Ectodermal cell (in vitro differentiated cells): ENCODE results near the gene DLAT. TPM values are rescaled to one million over a fixed set of nuclear protein-coding genes. Genes with fewer than 3 reads are reported as not detected.
A peak's percentile ranks its signal among the peaks of the same experiment; 100 is the strongest.

Source experiments
- H3K27ac ChIP-seq: 2 replicates; pipeline ENCODE4 v1.7.0; 2013; ENCODE audit warnings: mild to moderate bottlenecking, low read depth, low read length; ENCODE audit not compliant: insufficient read depth, poor library complexity, severe bottlenecking
- H3K27me3 ChIP-seq: 2 replicates; pipeline ENCODE4 v1.7.0; 2013; ENCODE audit warnings: mild to moderate bottlenecking, low read length; ENCODE audit not compliant: insufficient read depth, control insufficient read depth, poor library complexity, severe bottlenecking
- H3K36me3 ChIP-seq: one replicate; pipeline ENCODE4 v1.7.0; 2013; ENCODE audit warnings: low read length; ENCODE audit not compliant: control insufficient read depth, insufficient read depth
- H3K4me1 ChIP-seq: one replicate; pipeline ENCODE4 v1.7.0; 2013; ENCODE audit warnings: low read length; ENCODE audit not compliant: control insufficient read depth, insufficient read depth
- H3K4me3 ChIP-seq: 2 replicates; pipeline ENCODE4 v1.7.0; 2013; ENCODE audit warnings: low read depth, low read length, control low read depth; ENCODE audit not compliant: insufficient read depth
- H3K9me3 ChIP-seq: 2 replicates; pipeline ENCODE4 v1.7.0; 2013; ENCODE audit warnings: mild to moderate bottlenecking, low read length, moderate library complexity; ENCODE audit not compliant: control insufficient read depth
- WGBS, 2 experiments: methylation state at CpG; one replicate each; pipeline ENCODE4 v1.1.7; 2013; ENCODE audit warnings: missing lambda C conversion rate in 2 of 2; 5-methylcytosine and 5-hydroxymethylcytosine counted together
- polyA plus RNA-seq, 4 experiments: library from polyadenylated mRNA; stranded (reverse); fragments of 50-300 nt; gene quantifications; one replicate each; pipeline ENCODE4 v1.2.3, GENCODE V29; 2013

Gene DLAT
- 56.8 TPM for polyA plus RNA-seq (2013, experiment 1 of 4)
- polyA plus RNA-seq (2013, experiment 2 of 4) = 59.9 TPM
- 40.6 TPM for polyA plus RNA-seq (2013, experiment 3 of 4)
- 42.1 TPM for polyA plus RNA-seq (2013, experiment 4 of 4)

DNA sequence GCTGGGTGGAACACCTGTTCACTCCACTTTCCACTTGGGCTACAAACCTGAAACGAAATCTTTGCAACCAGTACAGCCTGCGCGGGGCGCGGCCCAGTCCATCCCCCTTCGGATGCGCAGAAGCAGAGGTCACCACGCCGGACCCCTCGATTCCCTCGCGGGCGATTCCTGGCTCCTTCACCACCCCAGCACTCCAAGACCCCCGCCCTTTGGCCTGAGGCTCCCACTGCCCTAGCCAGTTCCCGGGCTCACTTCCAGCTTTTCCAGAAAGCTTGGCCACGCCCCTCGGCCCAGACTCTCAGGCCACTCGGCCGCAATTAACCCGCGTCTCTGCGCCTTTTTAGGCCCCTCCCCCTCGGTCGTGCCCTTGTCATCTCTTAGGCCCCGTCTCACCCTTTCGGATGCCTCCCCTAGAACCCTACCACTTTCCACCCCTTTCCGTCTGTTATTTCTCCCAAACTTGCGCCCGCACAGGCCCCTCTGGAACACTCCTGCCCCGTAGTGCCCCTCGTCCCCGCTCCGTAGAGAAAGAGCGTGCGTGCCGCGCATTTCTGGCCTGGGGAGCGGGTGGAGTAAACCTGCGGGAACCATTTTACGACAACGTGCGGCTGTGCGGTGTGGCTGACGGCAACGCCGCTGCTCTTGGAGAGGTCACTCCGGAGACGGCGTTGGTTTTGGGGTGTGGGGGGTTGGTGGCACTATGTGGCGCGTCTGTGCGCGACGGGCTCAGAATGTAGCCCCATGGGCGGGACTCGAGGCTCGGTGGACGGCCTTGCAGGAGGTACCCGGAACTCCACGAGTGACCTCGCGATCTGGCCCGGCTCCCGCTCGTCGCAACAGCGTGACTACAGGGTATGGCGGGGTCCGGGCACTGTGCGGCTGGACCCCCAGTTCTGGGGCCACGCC, at the start of gene DLAT:
Gene DLAT, plus strand, starts transcription at position 636 of the 906 bp plus-strand sequence. Its CDS starts 65 bp downstream, at position 701.
- Histone ChIP-seq H3K27ac (peak within 1 kb of the TSS; percentile 93), H3K4me1 (peaks cover 5% of the 10 kb centered on the region), H3K27me3 (no peaks in the 10 kb centered on the region), H3K4me3 (peak within 1 kb of the TSS; percentile 98), H3K9me3 (no peaks in the 10 kb centered on the region), H3K36me3 (peaks cover 17% of the 10 kb centered on the region)
- WGBS, 2 experiments = 0% methylated on average over 71 of the region's 71 CpGs

DNA sequence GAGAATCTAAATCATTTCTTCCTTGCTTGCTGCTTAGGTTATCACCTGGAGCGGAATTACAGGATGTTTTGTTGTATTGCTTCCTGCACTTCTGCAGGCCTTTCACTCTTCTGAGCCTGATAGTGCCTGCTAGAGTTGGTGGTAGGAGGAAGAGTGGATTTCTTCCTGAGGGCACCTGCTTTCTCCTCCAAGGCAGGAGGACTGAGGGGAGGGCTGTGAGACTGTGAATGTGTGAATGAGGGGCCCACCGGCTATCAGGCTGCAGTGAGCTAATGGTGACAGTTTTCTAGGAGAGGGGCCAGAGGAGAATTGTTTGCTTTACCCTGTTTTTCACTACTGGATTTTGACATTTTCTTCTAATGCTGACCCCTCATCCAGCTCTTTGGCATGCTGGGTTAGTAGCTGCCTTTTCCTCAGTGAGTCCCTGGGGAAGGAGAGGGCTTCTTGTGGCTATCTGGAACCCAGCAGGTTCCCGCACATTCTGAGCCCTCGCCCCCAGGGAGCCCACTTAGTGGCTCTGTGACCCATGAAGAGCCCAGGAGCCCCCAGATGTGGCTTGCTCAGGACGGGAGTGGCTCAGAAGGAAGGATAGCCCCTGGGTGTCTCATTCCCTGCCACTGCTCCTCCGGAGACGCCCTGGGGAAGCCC, 49.0 kb upstream of the DLAT start:
- no peaks in the 10 kb centered on the region for H3K9me3 ChIP-seq
- H3K27ac ChIP-seq = no peak overlapping the region
- H3K4me1 ChIP-seq = peaks cover 32% of the 10 kb centered on the region
- peaks cover 7% of the 10 kb centered on the region for H3K27me3 ChIP-seq
- peaks cover 4% of the 10 kb centered on the region for H3K36me3 ChIP-seq
- WGBS, 2 experiments = 30 to 35% methylated on average over 7 of the region's 7 CpGs
- H3K4me3 ChIP-seq = peak overlapping the region; percentile 60

DNA sequence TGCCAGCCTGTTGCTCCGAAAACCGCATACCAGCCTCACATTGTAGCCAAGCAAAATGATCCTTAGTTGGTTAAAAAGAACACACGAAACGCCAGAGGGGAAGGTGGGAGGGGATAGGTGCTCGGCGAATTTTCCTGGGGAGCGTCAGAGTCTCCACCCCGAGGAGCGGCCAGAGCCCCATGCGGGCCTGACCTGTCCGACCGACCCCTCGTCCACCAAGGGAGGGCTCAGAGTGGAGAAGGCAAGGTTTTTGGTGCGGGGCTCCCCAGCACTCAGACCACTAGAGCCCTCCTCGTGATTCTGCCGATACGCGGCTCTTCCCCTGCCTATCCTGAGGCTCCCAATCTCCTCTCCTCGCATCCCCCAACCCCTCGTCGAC, 48.5 kb upstream of the DLAT start:
- H3K4me1 ChIP-seq = peaks cover 35% of the 10 kb centered on the region
- no peak overlapping the region for H3K27ac ChIP-seq
- H3K4me3 ChIP-seq = peak overlapping the region; percentile 60
- peaks cover 7% of the 10 kb centered on the region for H3K27me3 ChIP-seq
- 2% methylated on average over 20 to 21 of the region's 21 CpGs for whole genome bisulfite sequencing, 2 experiments
- peaks cover 4% of the 10 kb centered on the region for H3K36me3 ChIP-seq
- no peaks in the 10 kb centered on the region for H3K9me3 ChIP-seq

DNA sequence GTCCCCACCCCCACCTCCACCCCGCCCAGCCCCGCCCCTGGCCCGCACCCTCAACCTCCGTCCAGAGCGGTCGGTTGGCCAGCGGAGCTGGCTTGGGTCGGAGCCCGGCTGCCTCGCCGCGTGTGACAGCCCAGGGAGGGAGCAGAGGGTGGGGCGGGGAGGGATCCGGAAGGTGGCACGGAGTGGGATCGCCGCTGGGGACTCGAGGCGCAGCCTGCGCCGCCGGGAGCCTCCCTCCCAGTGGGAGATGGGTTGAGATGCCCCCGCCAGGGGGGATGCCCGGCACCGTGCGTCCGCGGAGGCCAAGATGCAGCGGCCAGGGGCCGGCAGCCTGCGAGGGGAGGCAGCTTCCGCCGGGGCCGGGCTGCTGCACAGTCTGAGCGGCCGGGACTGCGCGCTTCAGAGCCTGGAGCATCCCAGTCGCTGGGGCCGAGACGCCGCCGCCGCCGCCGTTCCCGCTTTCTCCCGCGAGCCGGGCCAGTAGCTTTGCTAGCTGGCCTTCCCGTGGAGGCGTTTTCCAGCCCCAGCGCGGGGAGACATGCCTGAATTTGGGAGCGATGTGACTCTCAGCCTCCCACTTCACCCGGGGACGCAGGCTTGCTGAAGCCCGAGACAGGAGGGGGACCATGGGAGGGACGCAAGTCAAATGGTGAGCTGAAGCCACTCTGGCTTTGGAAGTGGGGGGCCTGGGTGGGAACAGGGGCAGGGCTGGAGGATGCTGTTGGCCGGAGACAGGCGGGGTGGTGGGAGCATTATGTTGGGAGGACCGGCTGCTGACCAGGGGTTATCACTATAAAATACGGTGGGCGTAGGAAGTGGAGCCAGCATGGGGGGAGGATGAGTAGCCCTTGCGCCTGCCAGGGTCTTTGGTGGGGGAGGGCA, 47.8 kb upstream of the DLAT start:
- Histone ChIP-seq H3K4me1 (peaks cover 39% of the 10 kb centered on the region), H3K27me3 (peaks cover 7% of the 10 kb centered on the region), H3K9me3 (no peaks in the 10 kb centered on the region), H3K27ac (no peak overlapping the region), H3K4me3 (peak overlapping the region; percentile 60), H3K36me3 (peaks cover 3% of the 10 kb centered on the region)
- WGBS, 2 experiments = 1% methylated on average over 63 to 64 of the region's 65 CpGs

DNA sequence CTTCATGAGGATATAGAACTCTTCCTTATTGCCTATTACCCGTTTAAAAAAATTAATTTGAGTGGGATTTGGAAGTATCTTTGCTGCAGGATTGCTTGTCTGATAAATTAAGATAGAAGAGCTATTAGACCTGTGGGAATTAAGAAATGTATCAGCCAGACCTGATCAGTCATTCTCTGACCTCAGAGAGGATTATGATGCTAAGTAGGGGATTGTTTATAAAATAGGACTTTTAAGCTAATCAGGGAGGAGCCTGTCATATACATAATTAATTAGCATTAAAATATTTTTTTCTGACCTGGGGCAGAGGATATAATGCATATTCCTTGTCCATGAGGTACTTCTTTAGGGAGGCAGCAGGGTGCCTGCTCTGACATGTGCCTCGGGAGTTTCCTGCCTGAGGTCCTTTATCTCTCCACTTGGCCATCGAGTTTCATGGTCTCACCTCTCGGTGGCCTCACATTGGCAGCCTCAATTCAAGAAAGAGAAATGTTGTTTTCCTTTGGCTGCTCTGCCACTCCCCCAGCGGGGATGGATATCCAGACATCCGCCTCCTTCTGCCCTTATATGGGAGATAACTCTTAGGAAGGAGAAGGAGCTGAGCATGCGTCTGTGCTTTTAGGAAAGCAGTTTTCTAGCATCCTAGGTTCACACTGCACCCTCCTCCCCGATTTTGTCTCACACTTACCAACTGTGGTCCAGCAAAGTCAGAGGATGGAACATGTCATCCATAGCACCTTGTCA, 47.0 kb upstream of the DLAT start:
- Histone ChIP-seq H3K4me3 (peak overlapping the region; percentile 60), H3K4me1 (peaks cover 47% of the 10 kb centered on the region), H3K27me3 (peaks cover 7% of the 10 kb centered on the region), H3K9me3 (no peaks in the 10 kb centered on the region), H3K36me3 (no peaks in the 10 kb centered on the region), H3K27ac (peak overlapping the region; percentile 0)
- 3 to 4% methylated on average over 8 of the region's 8 CpGs for WGBS, 2 experiments

DNA sequence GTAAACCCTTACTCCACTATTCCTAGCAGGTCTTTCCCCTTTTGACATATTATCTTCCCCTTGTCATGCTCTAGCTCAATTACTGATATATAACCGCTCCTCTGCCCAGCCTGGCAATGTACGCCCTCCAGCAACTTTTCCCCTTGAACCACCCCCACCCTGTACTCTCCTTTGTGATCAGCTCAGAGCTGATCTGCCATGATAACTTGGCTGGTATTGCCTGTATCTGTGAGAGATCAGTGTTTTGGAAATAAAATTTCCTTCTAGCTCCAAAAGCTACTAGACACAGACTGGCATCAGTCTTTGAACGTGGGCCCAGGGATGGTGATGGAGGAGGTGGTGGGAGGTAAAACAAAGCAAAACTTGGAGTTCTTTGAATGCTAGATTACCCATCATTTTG, 45.1 kb upstream of the DLAT start:
- peaks cover 7% of the 10 kb centered on the region for H3K27me3 ChIP-seq
- no peaks in the 10 kb centered on the region for H3K9me3 ChIP-seq
- peaks cover under 1% of the 10 kb centered on the region for H3K36me3 ChIP-seq
- 92 to 98% methylated on average over 3 of the region's 3 CpGs for WGBS, 2 experiments
- no peak overlapping the region for H3K27ac ChIP-seq
- no peak overlapping the region for H3K4me3 ChIP-seq
- H3K4me1 ChIP-seq = peaks cover 57% of the 10 kb centered on the region

DNA sequence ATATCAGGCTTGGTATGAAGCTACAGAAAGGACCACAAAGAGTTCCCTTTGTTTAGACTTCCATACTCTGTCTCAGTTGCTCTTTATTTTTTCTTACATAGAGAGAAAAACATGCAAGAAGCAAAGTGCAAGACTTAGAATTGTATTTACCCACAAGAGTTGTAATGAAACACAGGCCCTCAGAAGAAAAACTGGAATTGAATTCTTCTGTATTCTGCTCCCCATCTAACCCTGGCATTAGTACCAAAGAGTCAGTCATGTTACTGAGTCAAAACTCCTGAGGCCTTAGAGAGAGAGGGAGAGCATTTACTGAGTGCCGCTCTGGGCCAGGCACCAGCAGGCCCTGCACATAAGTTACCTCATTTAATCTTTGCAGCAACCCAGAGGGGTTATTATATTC, 43.9 kb upstream of the DLAT start:
- Histone ChIP-seq H3K27ac (no peak overlapping the region), H3K27me3 (peaks cover 7% of the 10 kb centered on the region), H3K9me3 (no peaks in the 10 kb centered on the region), H3K4me3 (no peak overlapping the region), H3K36me3 (peaks cover 9% of the 10 kb centered on the region), H3K4me1 (peaks cover 56% of the 10 kb centered on the region)
- 88 to 96% methylated on average over 1 of the region's 1 CpG for WGBS, 2 experiments

DNA sequence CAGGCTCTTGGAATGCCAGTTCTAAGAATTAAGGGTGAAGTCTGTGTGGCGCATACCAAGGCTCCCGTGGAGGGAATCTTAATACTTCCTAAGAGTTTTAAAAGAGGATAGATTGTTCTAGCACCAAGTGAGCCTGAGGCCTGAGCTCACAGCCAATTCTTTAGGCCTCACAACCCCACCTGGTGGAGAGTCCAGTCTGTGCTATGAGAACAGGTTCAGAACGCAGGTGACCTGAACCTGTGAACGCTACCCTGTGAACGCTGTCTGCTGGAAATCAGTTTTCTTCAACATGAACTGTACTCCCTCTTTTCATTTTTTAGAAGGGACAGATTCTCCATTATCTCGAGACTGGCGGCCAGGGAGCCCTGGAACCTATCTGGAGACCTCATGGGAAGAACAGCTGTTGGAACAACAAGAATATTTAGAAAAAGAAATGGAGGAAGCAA, 43.2 kb upstream of the DLAT start:
- no peaks in the 10 kb centered on the region for H3K9me3 ChIP-seq
- H3K4me1 ChIP-seq = peaks cover 53% of the 10 kb centered on the region
- no peak overlapping the region for H3K4me3 ChIP-seq
- WGBS, 2 experiments = 26 to 29% methylated on average over 7 of the region's 7 CpGs
- H3K36me3 ChIP-seq = peaks cover 9% of the 10 kb centered on the region
- H3K27me3 ChIP-seq = peaks cover 7% of the 10 kb centered on the region
- peak overlapping the region; percentile 93 for H3K27ac ChIP-seq

DNA sequence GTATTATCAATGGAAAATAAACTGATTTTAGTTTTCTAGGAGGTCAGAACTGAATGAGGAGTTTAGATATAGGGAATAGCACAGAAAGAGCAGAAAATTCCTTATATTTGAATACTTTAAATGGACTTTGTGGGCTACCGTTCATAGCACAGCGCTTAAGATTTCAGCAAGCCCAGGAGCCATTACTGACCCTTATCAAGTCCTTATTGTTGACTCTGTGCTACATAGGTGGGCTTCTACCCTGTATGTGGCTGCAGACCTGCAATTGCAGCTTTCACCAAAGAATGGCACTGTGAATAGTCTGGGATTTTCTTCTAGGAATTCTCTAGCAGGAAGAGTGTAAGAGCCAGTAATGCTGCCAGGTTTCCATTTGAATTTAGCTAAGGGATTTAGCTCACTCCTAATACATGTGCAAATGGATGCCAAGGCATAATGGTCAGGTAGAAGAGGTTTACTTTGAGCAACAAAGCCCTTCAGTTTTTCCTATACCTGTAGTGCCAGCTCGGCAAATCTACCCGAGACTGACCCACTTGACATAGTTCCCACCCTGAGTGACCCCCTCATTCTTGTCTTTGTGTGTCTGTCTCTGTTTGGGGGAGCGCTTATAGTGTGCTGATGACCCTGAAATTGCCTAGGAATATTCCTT, 42.5 kb upstream of the DLAT start:
- peaks cover 3% of the 10 kb centered on the region for H3K27me3 ChIP-seq
- peak overlapping the region; percentile 93 for H3K27ac ChIP-seq
- 55 to 56% methylated on average over 5 of the region's 5 CpGs for WGBS, 2 experiments
- peaks cover 9% of the 10 kb centered on the region for H3K36me3 ChIP-seq
- H3K4me1 ChIP-seq = peaks cover 53% of the 10 kb centered on the region
- H3K4me3 ChIP-seq = peak overlapping the region; percentile 13
- no peaks in the 10 kb centered on the region for H3K9me3 ChIP-seq
